H9 (cell line): ENCODE measurements around the gene TMEM217. TPM values are rescaled to one million over a fixed set of nuclear protein-coding genes. Genes with fewer than 3 reads are reported as not detected.
"Not testable (repeated sequence)": the region's sequence is repeated elsewhere in the genome, so short reads cannot be mapped to it uniquely, and the experiment has no call there.

ENCODE experiments used
- DNase-seq: peaks from one replicate; pipeline ENCODE4 v3.0.0-alpha.2; 2017
- H2AFZ ChIP-seq: one replicate; pipeline ENCODE4 v1.6.1; 2013; ENCODE audit warnings: mild to moderate bottlenecking, low read length, control low read depth, moderate library complexity
- H2AK5ac ChIP-seq: 2 replicates; pipeline ENCODE4 v1.6.1; 2013; ENCODE audit warnings: low read length, control low read depth, mixed read lengths; ENCODE audit not compliant: insufficient read length
- H2BK120ac ChIP-seq: one replicate; pipeline ENCODE4 v1.6.1; 2013; ENCODE audit warnings: low read depth, mild to moderate bottlenecking, low read length, control low read depth, inconsistent platforms; ENCODE audit not compliant: poor library complexity, severe bottlenecking
- H2BK12ac ChIP-seq: 2 replicates; pipeline ENCODE4 v1.6.1; 2013; ENCODE audit warnings: low read length, control low read depth, mixed read lengths, low read depth; ENCODE audit not compliant: insufficient read length
- H2BK15ac ChIP-seq: 2 replicates; pipeline ENCODE4 v1.6.1; 2013; ENCODE audit warnings: low read depth, low read length, control low read depth
- H2BK20ac ChIP-seq: one replicate; pipeline ENCODE4 v1.6.1; 2013; ENCODE audit warnings: low read depth, mild to moderate bottlenecking, low read length, control low read depth, inconsistent platforms; ENCODE audit not compliant: poor library complexity, severe bottlenecking
- H2BK5ac ChIP-seq: 2 replicates; pipeline ENCODE4 v1.6.1; 2013; ENCODE audit warnings: low read length, control low read depth, mixed read lengths; ENCODE audit not compliant: insufficient read length
- H3K14ac ChIP-seq: 2 replicates; pipeline ENCODE4 v1.6.1; 2013; ENCODE audit warnings: low read length, control low read depth; ENCODE audit not compliant: insufficient read depth
- H3K18ac ChIP-seq: 2 replicates; pipeline ENCODE4 v1.6.1; 2013; ENCODE audit warnings: low read depth, mild to moderate bottlenecking, mixed read lengths, low read length, control low read depth; ENCODE audit not compliant: insufficient read length
- H3K23ac ChIP-seq: 2 replicates; pipeline ENCODE4 v1.6.1; 2013; ENCODE audit warnings: low read length, control low read depth, mixed read lengths, low read depth; ENCODE audit not compliant: insufficient read length
- H3K23me2 ChIP-seq: 2 replicates; pipeline ENCODE4 v1.6.1; 2013; ENCODE audit warnings: low read depth, mild to moderate bottlenecking, mixed read lengths, low read length, control low read depth; ENCODE audit not compliant: insufficient read length, poor library complexity, severe bottlenecking
- H3K27ac ChIP-seq: 2 replicates; pipeline ENCODE4 v1.5.1; 2013; ENCODE audit warnings: low read length, control low read depth, mixed read lengths, low read depth; ENCODE audit not compliant: insufficient read length
- H3K27me3 ChIP-seq: 2 replicates; pipeline ENCODE4 v1.6.1; 2013; ENCODE audit warnings: low read length, control low read depth, inconsistent platforms; ENCODE audit not compliant: insufficient read depth
- H3K4ac ChIP-seq: 2 replicates; pipeline ENCODE4 v1.6.1; 2013; ENCODE audit warnings: low read depth, mild to moderate bottlenecking, control low read depth, inconsistent platforms, low read length, moderate library complexity
- H3K4me1 ChIP-seq: 2 replicates; pipeline ENCODE4 v1.6.1; 2013; ENCODE audit warnings: low read length, control low read depth, inconsistent platforms; ENCODE audit not compliant: insufficient read depth
- H3K4me2 ChIP-seq: 2 replicates; pipeline ENCODE4 v1.6.1; 2013; ENCODE audit warnings: low read length, control low read depth, mixed read lengths; ENCODE audit not compliant: insufficient read length, insufficient read depth
- H3K56ac ChIP-seq: 2 replicates; pipeline ENCODE4 v1.6.1; 2013; ENCODE audit warnings: low read depth, mild to moderate bottlenecking, mixed read lengths, low read length, control low read depth; ENCODE audit not compliant: insufficient read length
- H3K79me1 ChIP-seq: 2 replicates; pipeline ENCODE4 v1.6.1; 2013; ENCODE audit warnings: low read depth, mild to moderate bottlenecking, moderate library complexity, low read length, control low read depth, inconsistent platforms; ENCODE audit not compliant: insufficient read depth, poor library complexity, severe bottlenecking
- H3K79me2 ChIP-seq: 2 replicates; pipeline ENCODE4 v1.6.1; 2013; ENCODE audit warnings: low read length, control low read depth, inconsistent platforms; ENCODE audit not compliant: insufficient read depth
- H3K9ac ChIP-seq: 2 replicates; pipeline ENCODE4 v1.6.1; 2013; ENCODE audit warnings: low read length, control low read depth, mixed read lengths; ENCODE audit not compliant: insufficient read length; ENCODE audit errors: extremely low read depth
- H3K9me3 ChIP-seq: one replicate; pipeline ENCODE4 v1.6.1; 2013; ENCODE audit warnings: low read depth, low read length, inconsistent platforms; ENCODE audit not compliant: control insufficient read depth
- H3T11ph ChIP-seq: one replicate; pipeline ENCODE4 v1.6.1; 2013; ENCODE audit warnings: mild to moderate bottlenecking, low read length, control low read depth, inconsistent platforms
- H4K20me1 ChIP-seq: one replicate; pipeline ENCODE4 v1.6.1; 2013; ENCODE audit not compliant: control insufficient read depth, insufficient read length, insufficient read depth
- H4K5ac ChIP-seq: 2 replicates; pipeline ENCODE4 v1.6.1; 2013; ENCODE audit warnings: low read depth, mild to moderate bottlenecking, mixed read lengths, low read length, control low read depth; ENCODE audit not compliant: insufficient read length
- H4K8ac ChIP-seq: replicated peaks from 2 replicates; pipeline ENCODE4 v1.6.1; 2013; ENCODE audit warnings: low read length, control low read depth, mixed read lengths, low read depth; ENCODE audit not compliant: insufficient read length
- H4K91ac ChIP-seq: 2 replicates; pipeline ENCODE4 v1.6.1; 2013; ENCODE audit warnings: low read depth, mild to moderate bottlenecking, moderate library complexity, mixed read lengths, low read length, control low read depth; ENCODE audit not compliant: insufficient read length
- H3K27ac Mint-ChIP-seq, 3 experiments: 2 replicates in 2 of 3; 3 replicates in 1 of 3; pipeline ENCODE4 v1.8.0; 2020 to 2021; ENCODE audit warnings: mixed read lengths in 3 of 3, mild to moderate bottlenecking in 1 of 3, moderate library complexity in 1 of 3
- H3K27me3 Mint-ChIP-seq: 2 replicates; pipeline ENCODE4 v1.8.0; 2021; ENCODE audit warnings: low read depth, mild to moderate bottlenecking, moderate library complexity, mixed read lengths
- H3K36me3 Mint-ChIP-seq, 3 experiments: 2 replicates in 2 of 3; 3 replicates in 1 of 3; pipeline ENCODE4 v1.8.0; 2020 to 2021; ENCODE audit warnings: low read depth in 3 of 3, mixed read lengths in 3 of 3; ENCODE audit not compliant: insufficient read depth in 1 of 3
- H3K4me1 Mint-ChIP-seq, 2 experiments: 2 replicates each; pipeline ENCODE4 v1.8.0; 2020; ENCODE audit warnings: mixed read lengths in 2 of 2
- H3K4me3 Mint-ChIP-seq, 2 experiments: 2 replicates in 1 of 2; 3 replicates in 1 of 2; pipeline ENCODE4 v1.8.0; 2020 to 2021; ENCODE audit warnings: mild to moderate bottlenecking in 2 of 2, mixed read lengths in 2 of 2, moderate library complexity in 1 of 2
- H3K9me3 Mint-ChIP-seq, 2 experiments: 2 replicates in 1 of 2; 3 replicates in 1 of 2; pipeline ENCODE4 v1.8.0; 2020; ENCODE audit warnings: mild to moderate bottlenecking in 2 of 2, mixed read lengths in 2 of 2, moderate library complexity in 1 of 2
- WGBS: extraction: QIAGEN DNeasy Blood & Tissue Kit; methylation state at CpG from one replicate; pipeline ENCODE4 v1.1.7; 2013; ENCODE audit warnings: missing lambda C conversion rate, low lambda C conversion rate, mixed read lengths; ENCODE audit not compliant: insufficient read length; ENCODE audit errors: extremely low coverage; 5-methylcytosine and 5-hydroxymethylcytosine counted together
- total RNA-seq: library from RNA; stranded (reverse); gene quantifications from 2 replicates; pipeline ENCODE4 v1.2.1, GENCODE V29; 2021

Gene TMEM217
- total RNA-seq, 1 experiment from 2014 or later, result 1.1 TPM

GRCh38 chr6:37194886-37195285 lies 63.1 kb downstream of the TMEM217 start:
- H3K14ac ChIP-seq, H3K9me3 ChIP-seq, H3K4me1 ChIP-seq, H2AK5ac ChIP-seq, H4K8ac ChIP-seq, H3K23me2 ChIP-seq, H3K4me3 Mint-ChIP-seq, H2BK12ac ChIP-seq, H3T11ph ChIP-seq, H2BK120ac ChIP-seq, DNase-seq, H3K18ac ChIP-seq, H3K4ac ChIP-seq, H3K27ac ChIP-seq, H3K9ac ChIP-seq, H3K79me1 ChIP-seq, H2BK15ac ChIP-seq, H3K79me2 ChIP-seq, H3K4me2 ChIP-seq, H2BK20ac ChIP-seq, H3K27me3 Mint-ChIP-seq, H3K9me3 Mint-ChIP-seq, H2AFZ ChIP-seq, H3K27me3 ChIP-seq, H3K27ac Mint-ChIP-seq, H3K36me3 Mint-ChIP-seq, H2BK5ac ChIP-seq, H4K91ac ChIP-seq, H3K23ac ChIP-seq, H4K5ac ChIP-seq, H3K56ac ChIP-seq, H4K20me1 ChIP-seq: not testable (repeated sequence)
- peaks cover 5 to 10% of the 10 kb centered on the region in 2 experiments for H3K4me1 Mint-ChIP-seq
- WGBS, result no CpG with 5 or more reads among the region's 1 CpG
